GM12878 (cell line): ENCODE results near the gene SLC25A11. TPM values are rescaled to one million over a fixed set of nuclear protein-coding genes. Genes with fewer than 3 reads are reported as not detected.

Source experiments
- CTCF ChIP-seq, 3 experiments: IDR thresholded peaks in 2 of 3; conservative IDR thresholded peaks in 1 of 3; 2 replicates each; pipeline ENCODE4 v1.5.1; 2011; ENCODE audit warnings: low read depth in 3 of 3, low read length in 3 of 3, mild to moderate bottlenecking in 3 of 3, control low read depth in 2 of 3, moderate library complexity in 2 of 3, inconsistent platforms in 1 of 3, mixed read lengths in 1 of 3; ENCODE audit not compliant: control insufficient read depth in 2 of 3, insufficient read depth in 1 of 3; ENCODE audit errors: extremely low read depth in 1 of 3
- EZH2 ChIP-seq: IDR thresholded peaks from 2 replicates; pipeline ENCODE4 v1.6.1; 2012; ENCODE audit warnings: low read depth, mild to moderate bottlenecking, control low read depth, inconsistent platforms, low read length, borderline replicate concordance; ENCODE audit not compliant: control insufficient read depth
- HSF1 ChIP-seq: fragments of 150-350 bp; IDR thresholded peaks from 2 replicates; pipeline ENCODE4 v1.6.1; 2014; ENCODE audit warnings: mild to moderate bottlenecking, low read depth, low read length
- NRF1 ChIP-seq: conservative IDR thresholded peaks from 2 replicates; pipeline ENCODE4 v1.6.1; 2011; ENCODE audit warnings: mild to moderate bottlenecking, low read depth, low read length, improper control_type of control experiment
- RELA ChIP-seq: fragments of 450-650 bp; IDR thresholded peaks from 2 replicates; pipeline ENCODE4 v1.8.0; 2014; ENCODE audit warnings: borderline replicate concordance; ENCODE audit not compliant: partially characterized antibody
- RELB ChIP-seq: fragments of 450-650 bp; IDR thresholded peaks from 2 replicates; pipeline ENCODE4 v1.6.1; 2017; ENCODE audit warnings: low read depth, mild to moderate bottlenecking, moderate library complexity
- RFX5 ChIP-seq: IDR thresholded peaks from 2 replicates; pipeline ENCODE4 v1.6.1; 2011; ENCODE audit warnings: low read depth, low read length, improper control_type of control experiment
- STAT1 ChIP-seq: fragments of 450-650 bp; conservative IDR thresholded peaks from 2 replicates; pipeline ENCODE4 v1.6.1; 2014; ENCODE audit warnings: antibody characterized with exemption, mild to moderate bottlenecking
- polyA plus RNA-seq, 11 experiments: library from polyadenylated mRNA; depleted of rRNA in 4 of 11; unstranded in 6 of 11; stranded (reverse) in 5 of 11; fragments of >200 nt; fragmentation: Nextera tagmentation in 4 of 11; fragmentation: Illumina TruSeq in 1 of 11; extraction: Ambion mirVana in 4 of 11; extraction: Trizol in 1 of 11; gene quantifications; 1 replicate in 1 of 11; 2 replicates in 10 of 11; pipeline versions ENCODE4 v1.2.1 to v1.2.3, GENCODE V29; 2011 to 2016; ENCODE audit warnings: inconsistent platforms in 2 of 11, missing spikeins in 2 of 11, low read depth in 1 of 11
- total RNA-seq, 4 experiments: library from RNA; depleted of rRNA in 3 of 4; stranded (reverse); fragments of >200 nt in 3 of 4; fragmentation: Illumina TruSeq in 1 of 4; extraction: Trizol in 1 of 4; gene quantifications; 2 replicates each; pipeline versions ENCODE4 v1.2.1 to v1.2.3, GENCODE V29; 2013 to 2021

Gene SLC25A11
- total and polyA plus RNA-seq, 10 of the 15 experiments (the other 5 are each of a cell fraction or from before 2014, with no cell fraction given) = 5.8 to 142 (median 65.0) TPM

GRCh38 chr17:4986951-4987766 lies 47.3 kb upstream of the SLC25A11 start, which contains the start of gene CAMTA2 (continued):
- TF ChIP-seq EZH2 = no peak
- TF ChIP-seq NRF1 = no peak
- TF ChIP-seq HSF1 = no peak
- peak; percentile 61 to 66 (median 66); a peak in 5 of 6 replicates for TF ChIP-seq CTCF (IDR thresholded peaks at IDR 0.05 in 2 of 3, conservative IDR thresholded peaks at IDR 0.05 in 1 of 3; ENCODE audit: control insufficient read depth in 2 of 3, extremely low read depth in 1 of 3, insufficient read depth in 1 of 3, low read depth in 3 of 3, low read length in 3 of 3)
- no peak; the same call in 1 of the 2 replicates for TF ChIP-seq STAT1
- TF ChIP-seq RELA = peak; percentile 27
- peak; percentile 47; the same call in 1 of the 2 replicates for TF ChIP-seq RELB
- TF ChIP-seq RFX5 = no peak
